Measurements from ENCODE around the gene FTL.

Gene FTL

DNA sequence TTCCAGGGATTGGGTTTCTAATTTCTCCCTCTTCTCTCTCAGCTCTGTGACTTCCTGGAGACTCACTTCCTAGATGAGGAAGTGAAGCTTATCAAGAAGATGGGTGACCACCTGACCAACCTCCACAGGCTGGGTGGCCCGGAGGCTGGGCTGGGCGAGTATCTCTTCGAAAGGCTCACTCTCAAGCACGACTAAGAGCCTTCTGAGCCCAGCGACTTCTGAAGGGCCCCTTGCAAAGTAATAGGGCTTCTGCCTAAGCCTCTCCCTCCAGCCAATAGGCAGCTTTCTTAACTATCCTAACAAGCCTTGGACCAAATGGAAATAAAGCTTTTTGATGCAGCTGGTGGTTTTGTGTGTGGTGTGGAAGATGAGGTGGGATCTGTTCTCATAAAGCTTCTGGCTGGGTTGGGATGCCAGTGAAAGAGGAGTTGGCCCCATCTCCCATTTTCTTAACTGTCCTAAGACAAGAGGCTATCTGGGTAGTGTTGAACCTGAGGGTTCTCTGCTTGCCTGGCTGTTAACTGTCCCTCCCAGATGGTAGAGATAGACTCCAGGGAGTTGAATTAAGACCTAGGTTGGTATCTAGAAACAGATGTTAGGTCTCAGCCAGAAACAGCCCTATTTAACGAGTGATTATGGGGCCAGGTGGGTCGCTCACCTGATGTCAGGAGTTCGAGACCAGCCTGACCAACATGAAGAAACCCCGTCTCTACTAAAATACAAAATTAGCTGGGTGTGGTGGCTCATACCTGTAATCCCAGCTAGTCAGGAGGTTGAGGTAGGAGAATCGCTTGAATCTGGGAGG lies 1.6 kb downstream of the FTL start:
- DNase-seq (ENCODE audit: low spot score) = no peak

- DNase-seq (ENCODE audit: low spot score) = no peak
Measured at GRCh38 chr19:48967346-48968178, 2.5 kb downstream of the FTL start.

DNA sequence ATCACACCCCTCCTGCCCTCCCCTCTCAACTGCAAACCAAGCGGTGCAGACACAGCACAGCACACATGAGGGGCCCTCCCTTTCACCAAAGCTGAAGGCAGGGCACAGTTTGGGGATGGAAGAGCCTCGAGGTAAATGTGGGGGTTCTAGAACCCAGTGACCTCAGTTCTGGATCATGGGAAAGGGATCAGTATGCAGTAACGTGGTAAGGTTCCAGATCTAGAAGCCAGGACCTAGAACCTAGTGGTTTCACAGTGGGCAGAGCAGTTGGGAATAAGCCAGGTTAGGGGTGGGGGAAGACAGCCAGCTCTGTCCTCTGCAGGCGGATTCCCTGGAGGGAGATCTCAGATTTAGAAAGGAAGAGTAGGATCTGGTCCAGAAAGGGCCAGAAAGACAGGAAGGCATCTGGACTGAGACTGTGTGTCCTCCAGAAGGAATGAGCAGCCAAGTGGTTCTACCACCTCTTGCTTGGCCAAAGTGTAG lies 3.1 kb downstream of the FTL start:
- no peak for DNase-seq (ENCODE audit: low spot score)

- DNase-seq (ENCODE audit: low spot score) = no peak
Measured at GRCh38 chr19:48968813-48969218, 3.7 kb downstream of the FTL start.

- no peak for DNase-seq (ENCODE audit: low spot score)
Measured at GRCh38 chr19:48969276-48970138, 4.4 kb downstream of the FTL start.

GRCh38 chr19:48970139-48970766 lies 5.1 kb downstream of the FTL start:
- DNase-seq (ENCODE audit: low spot score) = no peak

DNA sequence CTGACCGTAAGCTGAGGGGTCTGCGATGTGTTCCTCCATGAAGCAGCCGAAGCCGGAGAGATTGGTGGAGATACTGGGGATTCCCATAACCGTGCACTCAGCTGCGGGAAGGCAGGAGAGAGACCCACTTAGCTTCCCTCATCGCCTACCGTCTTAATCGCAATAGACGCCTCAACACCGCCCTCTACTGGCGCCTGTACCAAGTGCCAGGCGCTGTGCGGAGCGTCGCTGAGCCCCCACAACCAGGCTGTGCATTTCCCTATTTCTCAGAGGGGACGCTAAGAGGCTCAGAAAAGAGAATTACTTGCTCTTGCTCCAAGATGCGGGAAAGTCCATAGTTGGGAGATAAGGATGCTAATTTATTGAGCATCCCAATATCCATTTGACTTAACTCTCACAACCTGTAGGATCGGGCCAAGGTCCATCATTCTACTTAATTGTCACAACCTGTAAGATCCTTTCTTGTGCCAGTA lies 5.8 kb downstream of the FTL start:
- peak; percentile 70 for DNase-seq (ENCODE audit: low spot score)

- no peak for DNase-seq (ENCODE audit: low spot score)
Measured at GRCh38 chr19:48975947-48976847, 11.1 kb downstream of the FTL start.

GRCh38 chr19:48977061-48977460 lies 12.0 kb downstream of the FTL start:
- no peak for DNase-seq (ENCODE audit: low spot score)

DNA sequence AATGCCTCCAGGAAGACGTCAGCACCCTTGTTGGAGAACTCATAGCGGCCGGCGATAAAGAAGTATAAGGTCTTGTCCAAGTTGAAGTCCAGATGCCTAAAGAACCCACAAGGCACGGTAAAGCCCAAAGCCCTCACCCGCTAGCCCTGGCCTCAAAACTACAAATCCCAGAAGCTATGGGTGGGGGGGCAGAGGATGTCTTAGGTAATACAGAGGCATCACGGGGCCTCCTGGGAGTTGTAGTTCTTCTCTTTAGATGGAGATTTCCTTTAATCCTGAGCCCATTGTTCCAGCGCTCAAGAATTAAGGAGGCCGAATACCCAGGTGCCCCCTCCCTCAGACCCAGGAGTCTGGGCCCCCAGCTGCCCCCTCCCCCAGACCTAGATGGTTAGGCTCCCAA lies 17.2 kb downstream of the FTL start:
- DNase-seq (ENCODE audit: low spot score) = no peak

DNA sequence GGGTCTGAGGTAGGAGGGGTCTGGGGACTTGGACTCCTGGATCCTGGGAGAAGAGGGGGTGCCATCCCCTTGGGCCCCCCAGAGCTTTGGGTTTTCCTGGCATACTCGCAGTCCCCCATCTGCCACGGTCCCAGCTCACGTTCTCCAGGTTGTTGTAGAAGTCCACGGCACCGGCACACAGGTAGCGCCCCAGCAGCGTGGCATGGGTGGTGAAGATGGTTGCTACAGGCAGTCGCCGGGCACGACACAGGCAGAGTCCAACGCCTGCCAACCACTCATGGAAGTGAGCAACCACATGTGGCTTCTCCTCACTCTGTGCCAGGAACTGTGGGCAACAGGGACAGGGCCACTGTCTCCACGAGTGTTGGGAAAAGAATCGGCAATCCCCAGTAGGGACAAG lies 20.6 kb downstream of the FTL start:
- DNase-seq (ENCODE audit: low spot score) = no peak

- DNase-seq (ENCODE audit: low spot score) = no peak
Measured at GRCh38 chr19:48986211-48986610, 21.1 kb downstream of the FTL start.

DNA sequence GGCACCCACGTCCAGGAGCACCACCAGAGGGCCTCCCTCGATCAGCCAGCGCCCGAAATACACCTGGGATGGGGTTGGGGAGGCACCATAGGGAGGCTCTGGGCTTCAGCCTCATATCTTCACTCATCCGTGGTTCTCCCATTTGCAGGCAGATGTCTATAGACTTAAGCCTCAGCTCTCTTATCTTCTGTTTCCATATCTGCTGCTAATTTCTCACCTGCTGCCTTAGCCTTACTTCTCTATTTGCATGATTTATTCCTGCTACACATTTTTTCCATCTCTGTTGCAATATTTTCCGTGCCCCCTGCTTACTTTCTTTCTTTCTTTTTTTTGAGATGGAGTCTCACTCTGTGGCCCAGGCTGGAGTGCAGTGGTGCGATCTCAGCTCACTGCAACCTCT lies 22.2 kb downstream of the FTL start:
- no peak for DNase-seq (ENCODE audit: low spot score)

GRCh38 chr19:48988286-48988685 lies 23.2 kb downstream of the FTL start:
- DNase-seq (ENCODE audit: low spot score) = no peak

DNA sequence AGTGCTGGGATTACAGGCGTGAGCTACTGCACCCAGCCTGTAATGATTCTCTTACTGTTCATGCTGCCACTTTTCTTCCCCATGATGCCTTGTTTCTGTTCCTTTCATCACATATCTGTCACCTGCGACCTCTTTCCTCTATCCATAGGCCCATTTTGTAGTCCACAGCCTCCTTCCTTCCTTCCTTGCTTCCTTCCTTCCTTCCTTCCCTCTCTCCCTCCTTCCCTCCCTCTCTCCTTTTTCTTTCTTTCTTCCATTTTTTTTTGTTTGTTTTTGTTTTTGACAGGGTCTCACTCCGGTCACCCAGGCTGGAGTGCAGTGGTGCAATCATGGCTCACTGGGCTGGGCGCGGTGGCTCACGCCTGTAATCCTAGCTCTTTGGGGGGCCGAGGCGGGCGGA lies 23.8 kb downstream of the FTL start:
- no peak for DNase-seq (ENCODE audit: low spot score)

- DNase-seq (ENCODE audit: low spot score) = no peak
Measured at GRCh38 chr19:48989701-48990291, 24.7 kb downstream of the FTL start.

GRCh38 chr19:48990400-48990799 lies 25.3 kb downstream of the FTL start:
- DNase-seq (ENCODE audit: low spot score) = no peak

DNA sequence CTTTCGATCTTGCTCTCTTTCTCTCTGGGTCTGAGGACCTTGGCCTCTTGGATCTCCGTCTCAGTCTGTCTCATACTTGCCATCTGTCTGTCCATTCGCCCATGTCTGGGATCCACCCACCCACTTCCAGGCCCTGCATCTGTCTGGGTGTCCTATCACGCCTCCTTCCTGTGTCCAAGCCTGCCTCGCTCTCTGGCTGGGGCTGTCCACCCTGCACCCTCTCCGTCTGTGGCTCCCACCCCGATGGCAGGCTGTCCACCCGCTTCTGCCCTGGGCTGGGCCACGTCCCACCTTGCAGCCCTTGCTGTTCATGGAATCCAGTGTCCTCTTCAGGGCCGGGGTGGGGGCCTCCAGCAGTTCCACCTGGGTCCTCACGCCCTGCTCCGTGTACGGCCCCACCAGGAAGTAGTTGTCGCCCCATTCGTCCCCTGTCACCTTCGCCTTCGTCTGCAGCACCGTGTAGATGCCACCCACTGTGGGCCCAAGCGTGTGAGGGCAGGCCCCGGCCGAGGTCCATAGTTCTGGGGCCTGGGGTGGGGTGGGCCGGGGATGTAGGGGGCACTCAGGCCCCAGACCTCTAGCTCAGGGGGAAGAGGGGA lies 26.0 kb downstream of the FTL start:
- DNase-seq (ENCODE audit: low spot score) = no peak

DNA sequence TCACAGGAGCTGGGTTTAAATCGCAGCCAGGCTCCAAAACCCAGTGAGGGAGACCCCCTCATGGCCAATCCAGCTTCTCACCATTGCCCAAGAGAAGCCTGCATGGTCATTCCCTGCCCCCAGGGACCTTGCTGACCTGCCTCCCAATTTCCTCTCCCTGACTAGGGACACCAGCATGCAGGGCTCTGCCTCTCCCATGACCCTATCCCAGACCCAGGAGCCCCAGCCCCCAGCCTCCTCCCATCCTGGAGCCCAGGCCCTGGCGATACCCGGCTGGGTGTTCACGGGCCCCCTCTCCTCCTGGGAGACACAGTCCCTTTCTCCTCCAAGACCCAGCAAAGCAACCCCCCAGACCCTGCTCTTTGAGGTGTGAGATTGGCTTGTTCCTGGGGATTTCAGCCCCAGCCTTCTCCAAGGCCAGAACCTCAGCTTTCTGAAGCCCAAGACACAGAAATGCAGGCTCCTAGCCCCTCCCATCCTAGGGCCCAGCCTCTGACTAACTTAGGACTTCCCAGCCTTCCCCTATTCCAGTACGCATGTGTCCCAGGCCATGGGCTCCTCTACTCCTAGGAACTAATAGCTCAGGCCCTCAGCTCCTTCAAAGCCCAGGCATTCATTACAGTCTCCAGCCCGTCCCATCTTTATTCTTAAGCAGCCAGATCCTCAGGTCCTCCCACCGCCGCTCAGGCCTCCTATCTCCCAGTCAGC lies 26.9 kb downstream of the FTL start:
- DNase-seq (ENCODE audit: low spot score) = peak; percentile 94
